SK-N-SH (cell line): ENCODE results near the gene ABCB9. TPM values are rescaled to one million over a fixed set of nuclear protein-coding genes. Genes with fewer than 3 reads are reported as not detected.

Experiments used
- CTCF ChIA-PET: fragments of 300-600, 350-600 bp; formaldehyde crosslinking; extraction: SDS; loops from one replicate; lab custom pipeline; 2021; lab: Yijun Ruan, JAX
- POLR2A ChIA-PET: fragments of 350-600 bp; sonication (Branson Sonifier 250); formaldehyde crosslinking; extraction: SDS; loops from one replicate; lab custom pipeline; 2020; ENCODE audit warnings: antibody characterized with exemption, inconsistent platforms; lab: Yijun Ruan, JAX
- DNase-seq: peaks from one replicate; pipeline ENCODE4 v3.0.0; 2012
- H2AFZ ChIP-seq: fragments of 200-600 bp; sonication (generic); 2 replicates; pipeline ENCODE4 v1.8.1; 2016; ENCODE audit warnings: antibody characterized with exemption, mild to moderate bottlenecking, low read depth
- H3F3A ChIP-seq: fragments of 200-600 bp; sonication (generic); replicated peaks from 2 replicates; pipeline ENCODE3; 2016; ENCODE audit warnings: antibody characterized with exemption, mild to moderate bottlenecking; ENCODE audit not compliant: insufficient read depth
- H3K27ac ChIP-seq, 2 experiments: fragments of 200-500 bp in 1 of 2; fragments of 200-600 bp in 1 of 2; sonication (Bioruptor generic) in 1 of 2; sonication (generic), shearing (Covaris generic) in 1 of 2; 2 replicates each; pipeline versions ENCODE4 v1.5.1 to v1.6.1; 2014 to 2016; ENCODE audit warnings: low read depth in 2 of 2, inconsistent platforms in 1 of 2, low read length in 1 of 2, mild to moderate bottlenecking in 1 of 2, mixed read lengths in 1 of 2
- H3K27me3 ChIP-seq: fragments of 200-600 bp; sonication (generic), shearing (Covaris generic); 2 replicates; pipeline ENCODE4 v1.6.1; 2016; ENCODE audit warnings: mixed run types; ENCODE audit not compliant: insufficient read depth
- H3K36me3 ChIP-seq, 2 experiments: fragments of 200-500 bp in 1 of 2; fragments of 200-600 bp in 1 of 2; sonication (Bioruptor generic) in 1 of 2; sonication (generic) in 1 of 2; replicated peaks in 1 of 2; 2 replicates each; pipeline versions ENCODE3 to v1.5.1; 2014 to 2016; ENCODE audit warnings: low read length in 1 of 2, mild to moderate bottlenecking in 1 of 2; ENCODE audit not compliant: insufficient read depth in 2 of 2, control insufficient read depth in 1 of 2
- H3K4me1 ChIP-seq, 2 experiments: fragments of 200-500 bp in 1 of 2; fragments of 200-600 bp in 1 of 2; sonication (Bioruptor generic) in 1 of 2; sonication (generic), shearing (Covaris generic) in 1 of 2; 2 replicates each; pipeline versions ENCODE4 v1.5.1 to v1.6.1; 2014 to 2016; ENCODE audit warnings: low read depth in 1 of 2, low read length in 1 of 2, mixed run types in 1 of 2; ENCODE audit not compliant: insufficient read depth in 2 of 2, control insufficient read depth in 1 of 2
- H3K4me2 ChIP-seq: fragments of 200-600 bp; sonication (generic), shearing (Covaris generic); 2 replicates; pipeline ENCODE4 v1.6.1; 2017; ENCODE audit warnings: mixed run types
- H3K4me3 ChIP-seq, 2 experiments: fragments of 200-500 bp in 1 of 2; fragments of 200-600 bp in 1 of 2; sonication (Bioruptor generic) in 1 of 2; sonication (generic), shearing (Covaris generic) in 1 of 2; 2 replicates each; pipeline versions ENCODE4 v1.5.1 to v1.8.1; 2014 to 2016; ENCODE audit warnings: low read depth in 2 of 2, inconsistent platforms in 1 of 2, low read length in 1 of 2, mild to moderate bottlenecking in 1 of 2, mixed read lengths in 1 of 2, moderate library complexity in 1 of 2
- H3K79me2 ChIP-seq: fragments of 200-600 bp; sonication (generic); 2 replicates; pipeline ENCODE4 v1.8.1; 2017; ENCODE audit warnings: mild to moderate bottlenecking; ENCODE audit not compliant: insufficient read depth
- H3K9ac ChIP-seq: fragments of 200-600 bp; sonication (generic); 2 replicates; pipeline ENCODE4 v1.6.1; 2017; ENCODE audit warnings: mixed run types
- H3K9me2 ChIP-seq: fragments of 200-600 bp; sonication (generic); 2 replicates; pipeline ENCODE4 v1.6.1; 2017; ENCODE audit warnings: mixed run types
- H3K9me3 ChIP-seq: fragments of 200-600 bp; sonication (generic); 2 replicates; pipeline ENCODE4 v1.6.1; 2017; ENCODE audit warnings: mixed run types, mild to moderate bottlenecking, moderate library complexity
- H4K20me1 ChIP-seq: fragments of 200-600 bp; sonication (generic); 2 replicates; pipeline ENCODE4 v1.6.1; 2017; ENCODE audit warnings: mild to moderate bottlenecking, mixed run types; ENCODE audit not compliant: insufficient read depth
- ELF1 ChIP-seq: IDR thresholded peaks from 2 replicates; pipeline ENCODE4 v1.4.0; 2012
- EZH2phosphoT487 ChIP-seq: fragments of 200-600 bp; sonication (generic); IDR thresholded peaks from 2 replicates; pipeline ENCODE4 v1.6.1; 2017; ENCODE audit warnings: low read depth, mixed run types, mild to moderate bottlenecking, antibody characterized with exemption, moderate library complexity, borderline replicate concordance
- FOSL2 ChIP-seq: IDR thresholded peaks from 2 replicates; pipeline ENCODE4 v1.4.0; 2012; ENCODE audit warnings: low read depth, mild to moderate bottlenecking, moderate library complexity, borderline replicate concordance
- FOXM1 ChIP-seq: IDR thresholded peaks from 2 replicates; pipeline ENCODE4 v1.4.0; 2012; ENCODE audit warnings: low read depth, mild to moderate bottlenecking
- MEF2A ChIP-seq: IDR thresholded peaks from 2 replicates; pipeline ENCODE4 v1.4.0; 2012; ENCODE audit warnings: low read depth, borderline replicate concordance
- NRF1 ChIP-seq: IDR thresholded peaks from 2 replicates; pipeline ENCODE4 v1.6.1; 2012; ENCODE audit warnings: low read depth, mild to moderate bottlenecking, low read length
- PBX3 ChIP-seq: IDR thresholded peaks from 2 replicates; pipeline ENCODE4; 2012
- RAD21 ChIP-seq: IDR thresholded peaks from 2 replicates; pipeline ENCODE4 v1.6.1; 2012; ENCODE audit warnings: mild to moderate bottlenecking, low read length
- RCOR1 ChIP-seq: fragments of 150-350 bp; IDR thresholded peaks from 2 replicates; pipeline ENCODE4 v1.6.1; 2017; ENCODE audit warnings: antibody characterized with exemption, low read length
- RFX5 ChIP-seq: IDR thresholded peaks from 2 replicates; pipeline ENCODE4 v1.6.1; 2012; ENCODE audit warnings: mild to moderate bottlenecking, improper control_type of control experiment, low read length
- SIN3A ChIP-seq: IDR thresholded peaks from 2 replicates; pipeline ENCODE4 v1.6.1; 2012; ENCODE audit warnings: low read depth, mild to moderate bottlenecking, low read length, moderate library complexity, borderline replicate concordance
- SMC3 ChIP-seq: IDR thresholded peaks from 2 replicates; pipeline ENCODE4 v1.6.1; 2012; ENCODE audit warnings: low read depth, low read length, improper control_type of control experiment
- TAF1 ChIP-seq: IDR thresholded peaks from 2 replicates; pipeline ENCODE4 v1.6.1; 2012; ENCODE audit warnings: low read depth, mild to moderate bottlenecking, low read length, moderate library complexity, borderline replicate concordance
- TCF12 ChIP-seq: IDR thresholded peaks from 2 replicates; pipeline ENCODE4 v1.4.0; 2012
- TEAD4 ChIP-seq: IDR thresholded peaks from 2 replicates; pipeline ENCODE4 v1.4.0; 2012; ENCODE audit warnings: mild to moderate bottlenecking, borderline replicate concordance; ENCODE audit not compliant: insufficient read depth
- USF2 ChIP-seq: fragments of 150-350 bp; IDR thresholded peaks from 2 replicates; pipeline ENCODE4 v1.6.1; 2017; ENCODE audit warnings: antibody characterized with exemption, low read length, low read depth, borderline replicate concordance
- WGBS: methylation state at CpG from one replicate; pipeline ENCODE4 v1.1.6; 2017; ENCODE audit warnings: low lambda C conversion rate; 5-methylcytosine and 5-hydroxymethylcytosine counted together
- polyA plus RNA-seq, 3 experiments: library from polyadenylated mRNA; depleted of rRNA; stranded (reverse); fragments of >200 nt; gene quantifications; 2 replicates each; pipeline ENCODE4 v1.2.3, GENCODE V29; 2012

ABCB9 gene
- polyA plus RNA-seq, 1 of the 3 experiments (the other 2 are of a cell fraction): 6.2 TPM

GRCh38 chr12:122895704-122896636 is 70.3 kb downstream of the ABCB9 start, which contains the start of gene VPS37B (continued):
- peak; percentile 57 for TF ChIP-seq TAF1
- no peak for TF ChIP-seq MEF2A
- TF ChIP-seq ELF1: 0 out of 2 replicates have a peak, but pooled peaks have one; percentile 49
- TF ChIP-seq FOSL2: peak; percentile 24; the same call in 1 of the 2 replicates
- no peak for TF ChIP-seq RFX5
- no peak for TF ChIP-seq FOXM1
- no peak for TF ChIP-seq RAD21
- no peak for TF ChIP-seq NRF1
- no peak for TF ChIP-seq EZH2phosphoT487
- peak; percentile 42; the same call in 1 of the 2 replicates for TF ChIP-seq PBX3
- peak; percentile 17; the same call in 1 of the 2 replicates for TF ChIP-seq TEAD4
- TF ChIP-seq SIN3A: no peak
- TF ChIP-seq TCF12: no peak
- no peak for TF ChIP-seq SMC3

GRCh38 chr12:122895320-122895703 is 71.0 kb downstream of the ABCB9 start:
- CTCF ChIA-PET: interaction anchor here (0.7 to 2.5 kb wide), 6 partner anchors 9 to 1721 kb away, joined by 3 to 12 read pairs (median 6); no protein-coding TSS in a partner anchor
- peak overlapping the region; percentile 95 for H3K9ac ChIP-seq
- no peaks in the 10 kb centered on the region for H3K9me2 ChIP-seq
- H4K20me1 ChIP-seq: peaks cover 35% of the 10 kb centered on the region
- no peaks in the 10 kb centered on the region for H3K27me3 ChIP-seq
- DNase-seq: peak; percentile 38
- H3K27ac ChIP-seq: peak overlapping the region; percentile 47 to 52; a peak in 2 of 4 replicates
- 5% methylated on average over 9 of the region's 9 CpGs for WGBS
- H3K79me2 ChIP-seq: peaks cover 53% of the 10 kb centered on the region
- H2AFZ ChIP-seq: 0 out of 2 replicates have a peak overlapping the region, but pooled peaks have one; percentile 17
- peaks cover 24% of the 10 kb centered on the region for H3F3A ChIP-seq
- H3K4me1 ChIP-seq: peaks cover 11 to 20% of the 10 kb centered on the region in 2 experiments; a peak in 3 of 4 replicates
- H3K36me3 ChIP-seq: no peaks in the 10 kb centered on the region
- TF ChIP-seq NRF1: no peak
- no peak for TF ChIP-seq FOSL2
- TF ChIP-seq RFX5: no peak
- no peak for TF ChIP-seq USF2
- TF ChIP-seq RCOR1: no peak
- no peak for TF ChIP-seq SMC3
- TF ChIP-seq TCF12: no peak
- peak overlapping the region; percentile 80 to 81 for H3K4me3 ChIP-seq
- H3K4me2 ChIP-seq: peak overlapping the region; percentile 97
- POLR2A ChIA-PET: no interaction called here
- no peaks in the 10 kb centered on the region for H3K9me3 ChIP-seq
